GM19397 (cell line): Measurements from ENCODE around the gene GNB2.
"Not testable (repeated sequence)": the region's sequence is repeated elsewhere in the genome, so short reads cannot be mapped to it uniquely, and the experiment has no call there.

ENCODE experiments used
- ATAC-seq: cut with Tn5 transposase; IDR thresholded peaks from one replicate; pipeline ENCODE4 v1.9.1; 2021; ENCODE audit warnings: mild to moderate bottlenecking, moderate library complexity; ENCODE audit not compliant: unreplicated experiment

GNB2 gene

GRCh38 chr7:100693312-100694097, 20.0 kb downstream of the GNB2 start:
- peak; percentile 15 for ATAC-seq

GRCh38 chr7:100694098-100694745, 20.7 kb downstream of the GNB2 start, which contains the start of gene GIGYF1:
Gene GIGYF1 (minus strand): TSS chr7:100694250. CDS start chr7:100688238, 6,012 bp downstream.
- ATAC-seq = peak; percentile 53

GRCh38 chr7:100696123-100696521, 22.6 kb downstream of the GNB2 start:
- no peak for ATAC-seq

- no peak for ATAC-seq
Observed at GRCh38 chr7:100699018-100699417, 25.5 kb downstream of the GNB2 start.

GRCh38 chr7:100701089-100701488, 27.5 kb downstream of the GNB2 start:
- ATAC-seq = not testable (repeated sequence)

GRCh38 chr7:100705320-100705752, 31.8 kb downstream of the GNB2 start:
- ATAC-seq = peak; percentile 52

- peak; percentile 92 for ATAC-seq
Observed at GRCh38 chr7:100705753-100706671, 32.5 kb downstream of the GNB2 start, which contains the start of gene POP7. Gene POP7 (plus strand): TSS chr7:100706121. CDS start chr7:100706831, 710 bp downstream.

- no peak for ATAC-seq
Observed at GRCh38 chr7:100706672-100707311, 33.3 kb downstream of the GNB2 start.

GRCh38 chr7:100708395-100708794, 34.9 kb downstream of the GNB2 start:
- ATAC-seq = no peak

- no peak for ATAC-seq
Observed at GRCh38 chr7:100710452-100710851, 36.9 kb downstream of the GNB2 start.

- ATAC-seq = no peak
Observed at GRCh38 chr7:100711369-100711768, 37.8 kb downstream of the GNB2 start.

GRCh38 chr7:100714725-100715124, 41.2 kb downstream of the GNB2 start:
- ATAC-seq = no peak

GRCh38 chr7:100717073-100717472, 43.5 kb downstream of the GNB2 start:
- not testable (repeated sequence) for ATAC-seq

GRCh38 chr7:100719523-100720278, 46.2 kb downstream of the GNB2 start:
- no peak for ATAC-seq

GRCh38 chr7:100720279-100720670, 46.7 kb downstream of the GNB2 start, which contains the start of gene EPO:
Gene EPO (plus strand): TSS chr7:100720468. CDS start chr7:100720981, 513 bp downstream.
- no peak for ATAC-seq

- ATAC-seq = no peak
Observed at GRCh38 chr7:100720671-100721504, 47.3 kb downstream of the GNB2 start.

GRCh38 chr7:100721505-100721812, 47.9 kb downstream of the GNB2 start:
- ATAC-seq = no peak

GRCh38 chr7:100722480-100723212, 49.1 kb downstream of the GNB2 start:
- ATAC-seq = no peak
